Right lobe of liver (tissue), 6 donors: ENCODE data around the gene PDPK1. TPM values are rescaled to one million over a fixed set of nuclear protein-coding genes. Genes with fewer than 3 reads are reported as not detected.
A peak's percentile ranks its signal among the peaks of the same experiment; 100 is the strongest.

ENCODE experiments used
- ATAC-seq, 4 donors: fragments of 200-7000 bp; cut with Tn5 transposase; one replicate each; pipeline ENCODE4 v1.9.1; 2020; ENCODE audit warnings: mild to moderate bottlenecking in 4 of 4, moderate library complexity in 4 of 4
- DNase-seq, 3 donors: peaks; one replicate each; pipeline ENCODE4 v3.0.0-alpha.2; 2020
- H3K27ac ChIP-seq, 3 donors: fragments of 200-600 bp; one replicate each; pipeline ENCODE4 v1.8.0; 2022
- H3K27me3 ChIP-seq, 2 donors: fragments of 200-600 bp; one replicate each; pipeline ENCODE4 v1.8.0; 2022
- H3K36me3 ChIP-seq, 4 donors: fragments of 200-600 bp; sonication (generic) in 1 of 4; one replicate each; pipeline versions ENCODE4 v1.5.1 to v1.8.0; 2017 to 2022; ENCODE audit warnings: control low read depth in 1 of 4
- H3K4me1 ChIP-seq, 4 donors: fragments of 200-600 bp; sonication (generic) in 1 of 4; one replicate each; pipeline versions ENCODE4 v1.5.1 to v1.8.0; 2017 to 2022; ENCODE audit warnings: control low read depth in 1 of 4
- H3K4me3 ChIP-seq, 3 donors: fragments of 200-600 bp; one replicate each; pipeline ENCODE4 v1.8.0; 2022
- H3K9me3 ChIP-seq, 4 donors: fragments of 200-600 bp; sonication (generic) in 1 of 4; one replicate each; pipeline versions ENCODE4 v1.5.1 to v1.8.0; 2017 to 2022; ENCODE audit warnings: control low read depth in 1 of 4
- CTCF ChIP-seq, 4 donors: fragments of 200-600 bp in 3 of 4; fragments of 450-650 bp in 1 of 4; IDR thresholded peaks; one replicate each; pipeline versions ENCODE4 v1.5.1 to v1.8.0; 2016 to 2022; ENCODE audit warnings: antibody characterized with exemption in 4 of 4, mild to moderate bottlenecking in 2 of 4
- POLR2A ChIP-seq: fragments of 450-650 bp; IDR thresholded peaks from one replicate; pipeline ENCODE4 v1.6.1; 2017; ENCODE audit warnings: antibody characterized with exemption, mild to moderate bottlenecking
- WGBS: methylation state at CpG from one replicate; pipeline ENCODE4 v1.1.6; 2018; ENCODE audit warnings: low coverage, low lambda C conversion rate; ENCODE audit not compliant: insufficient coverage; ENCODE audit errors: missing lambda C conversion rate; 5-methylcytosine and 5-hydroxymethylcytosine counted together
- intact Hi-C, 2 donors: fragments of 100-400 bp; cut with DNase I; formaldehyde crosslinking; loops; one replicate each; pipeline versions ENCODE4 v1.11.2 to v1.14.1; 2022
- total RNA-seq, 6 experiments: library from RNA; depleted of rRNA in 2 of 6; stranded (reverse); fragments of >200 nt in 2 of 6; fragmentation: NEBNext Ultra II Directional in 3 of 6; extraction: Animal tissue kit (Norgen Biotek cat#: 25700) in 3 of 6; gene quantifications; one replicate each; pipeline versions ENCODE4 v1.1.0 to v1.2.4, GENCODE V29; 2016 to 2023
- donor health status: DM: no; HTN: yes; CAD: no.
- donor health status: DM: no; HTN: no; CAD: no.
- donor health status: DM: no; HTN: no; CAD: no.
- donor health status: DM: no; HTN: yes; CAD: no.
- donor health status: DM: no; HTN: yes; CAD: no.

The PDPK1 gene
- total RNA-seq, 6 experiments from 2014 or later: 20.7 to 28.3 (median 24.5) TPM

- Histone ChIP-seq H3K36me3 (peaks cover 0 to 4% (median 0%) of the 10 kb centered on the region in 4 donors), H3K4me3 (no peak overlapping the region), H3K9me3 (no peaks in the 10 kb centered on the region), H3K4me1 (peaks cover 0 to 21% (median 12%) of the 10 kb centered on the region in 4 donors), H3K27me3 (no peaks in the 10 kb centered on the region), H3K27ac (no peak overlapping the region)
- no peak for DNase-seq
- TF ChIP-seq CTCF (IDR thresholded peaks at IDR 0.05) (no peak), POLR2A (no peak)
- no peak for ATAC-seq
- WGBS: 78% methylated on average over 6 of the region's 6 CpGs
- intact Hi-C loops: loop anchor here in 1 of 2 donors (10.0 kb wide), 1 partner anchor 59 kb away; no protein-coding TSS in a partner anchor
Measured at GRCh38 chr16:2493605-2494004, 44.2 kb upstream of the PDPK1 start.

- Histone ChIP-seq H3K36me3 (peaks cover 0 to 4% (median 0%) of the 10 kb centered on the region in 4 donors), H3K27me3 (no peaks in the 10 kb centered on the region), H3K4me1 (peaks cover 0 to 31% (median 14%) of the 10 kb centered on the region in 4 donors), H3K4me3 (no peak overlapping the region), H3K9me3 (no peaks in the 10 kb centered on the region), H3K27ac (no peak overlapping the region)
- intact Hi-C loops: loop anchor here (5.0 to 10.0 kb wide), 2 partner anchors 60 to 152 kb away; partner anchors contain the start of gene ABCA3 (in 1 of the 2)
- ATAC-seq (no peak), DNase-seq (no peak)
- TF ChIP-seq CTCF (IDR thresholded peaks at IDR 0.05): no peak
- TF ChIP-seq POLR2A: no peak
- WGBS: 97% methylated on average over 5 of the region's 5 CpGs
Measured at GRCh38 chr16:2494616-2495015, 43.2 kb upstream of the PDPK1 start.

- no peak for ATAC-seq
- intact Hi-C loops: loop anchor here (5.0 to 10.0 kb wide), 2 partner anchors 60 to 153 kb away; partner anchors contain the start of gene ABCA3 (in 1 of the 2)
- Histone ChIP-seq H3K4me3 (no peak overlapping the region), H3K4me1 (peaks cover 0 to 31% (median 14%) of the 10 kb centered on the region in 4 donors), H3K27me3 (no peaks in the 10 kb centered on the region), H3K36me3 (peaks cover 0 to 4% (median 0%) of the 10 kb centered on the region in 4 donors), H3K27ac (no peak overlapping the region), H3K9me3 (no peaks in the 10 kb centered on the region)
- no peak for DNase-seq
- no peak for TF ChIP-seq POLR2A
- TF ChIP-seq CTCF (IDR thresholded peaks at IDR 0.05): no peak
- 93% methylated on average over 2 of the region's 5 CpGs for WGBS
Measured at GRCh38 chr16:2495041-2495440, 42.8 kb upstream of the PDPK1 start.

- Histone ChIP-seq H3K27me3 (no peaks in the 10 kb centered on the region), H3K9me3 (no peaks in the 10 kb centered on the region), H3K4me3 (no peak overlapping the region), H3K36me3 (no peaks in the 10 kb centered on the region), H3K27ac (peak overlapping the region in 1 of 3 donors; percentile 8), H3K4me1 (peaks cover 0 to 32% (median 14%) of the 10 kb centered on the region in 4 donors)
- no peak for ATAC-seq
- TF ChIP-seq POLR2A (no peak), CTCF (IDR thresholded peaks at IDR 0.05) (no peak)
- 97% methylated on average over 12 of the region's 62 CpGs for WGBS
- DNase-seq: no peak
- intact Hi-C loops: loop anchor here (5.0 to 10.0 kb wide), 2 partner anchors 62 to 154 kb away; partner anchors contain the start of gene ABCA3 (in 1 of the 2)
Measured at GRCh38 chr16:2496223-2497115, 41.4 kb upstream of the PDPK1 start.
